Thyroid gland (tissue), 4 donors: Measurements from ENCODE around the gene NDUFB4. TPM values are rescaled to one million over a fixed set of nuclear protein-coding genes. Genes with fewer than 3 reads are reported as not detected.

Experiments
- DNase-seq, 2 donors: peaks; one replicate each; pipeline ENCODE4 v3.0.0-alpha.2; 2019
- H3K27ac ChIP-seq, 3 donors: fragments of 200-600 bp; sonication (generic); 1 replicate in 2 of 3; 2 replicates in 1 of 3; pipeline ENCODE4 v1.5.1; 2016 to 2019; ENCODE audit warnings: mild to moderate bottlenecking in 1 of 3, moderate library complexity in 1 of 3
- H3K27me3 ChIP-seq: fragments of 200-600 bp; sonication (generic); one replicate; pipeline ENCODE4 v1.5.1; 2019
- H3K36me3 ChIP-seq, 2 donors: fragments of 200-600 bp; sonication (generic); one replicate each; pipeline ENCODE4 v1.5.1; 2016 to 2019
- H3K4me1 ChIP-seq, 2 donors: fragments of 200-600 bp; sonication (generic); one replicate each; pipeline ENCODE4 v1.5.1; 2017 to 2019
- H3K4me3 ChIP-seq, 3 donors: fragments of 200-600 bp; sonication (generic); replicated peaks in 1 of 3; 1 replicate in 2 of 3; 2 replicates in 1 of 3; pipeline ENCODE4 v1.5.1; 2016; ENCODE audit warnings: mild to moderate bottlenecking in 1 of 3
- H3K9me3 ChIP-seq: fragments of 200-600 bp; sonication (generic); one replicate; pipeline ENCODE4 v1.5.1; 2017
- CTCF ChIP-seq, 6 experiments: fragments of 200-600 bp in 3 of 6; fragments of 450-650 bp in 3 of 6; sonication (generic) in 3 of 6; IDR thresholded peaks; one replicate each; pipeline ENCODE4 v1.5.1; 2016 to 2019; ENCODE audit warnings: antibody characterized with exemption in 6 of 6, mild to moderate bottlenecking in 2 of 6, inconsistent platforms in 1 of 6, moderate library complexity in 1 of 6
- POLR2A ChIP-seq, 2 donors: fragments of 450-650 bp; IDR thresholded peaks; one replicate each; pipeline ENCODE4 v1.6.1; 2017; ENCODE audit warnings: antibody characterized with exemption in 2 of 2, mild to moderate bottlenecking in 2 of 2, moderate library complexity in 1 of 2
- WGBS, 2 donors: methylation state at CpG; one replicate each; pipeline ENCODE4 v1.1.5; 2017; 5-methylcytosine and 5-hydroxymethylcytosine counted together
- intact Hi-C: fragments of 100-400 bp; cut with DNase I; formaldehyde crosslinking; loops from one replicate; pipeline ENCODE4 v1.15.1; 2023
- total RNA-seq, 4 donors: library from RNA; depleted of rRNA; stranded (reverse); fragments of >200 nt; gene quantifications; one replicate each; pipeline ENCODE4 v1.2.3, GENCODE V29; 2016

NDUFB4 gene
- total RNA-seq, 4 donors from 2014 or later, result 91.5 to 158 (median 118) TPM

GRCh38 chr3:120640231-120640630 is 44.1 kb downstream of the NDUFB4 start:
- Histone ChIP-seq H3K9me3 (no peaks in the 10 kb centered on the region), H3K4me3 (no peak overlapping the region), H3K36me3 (peaks cover 0 to 30% of the 10 kb centered on the region in 2 donors), H3K27ac (no peak overlapping the region), H3K27me3 (no peaks in the 10 kb centered on the region), H3K4me1 (no peaks in the 10 kb centered on the region)
- TF ChIP-seq CTCF (IDR thresholded peaks at IDR 0.05), result no peak
- no peak for TF ChIP-seq POLR2A (IDR thresholded peaks at IDR 0.05)
- no peak for DNase-seq
- intact Hi-C loops, result no loop called here
- 87 to 92% methylated on average over 1 of the region's 1 CpG for WGBS, 2 donors

- intact Hi-C loops, result no loop called here
- H3K4me3 ChIP-seq, result no peak overlapping the region
- no peaks in the 10 kb centered on the region for H3K4me1 ChIP-seq
- no peaks in the 10 kb centered on the region for H3K9me3 ChIP-seq
- H3K36me3 ChIP-seq, result peaks cover 0 to 45% of the 10 kb centered on the region in 2 donors
- H3K27ac ChIP-seq, result no peak overlapping the region
- WGBS, 2 donors, result 91 to 93% methylated on average over 2 of the region's 2 CpGs
- TF ChIP-seq POLR2A (IDR thresholded peaks at IDR 0.05), result no peak
- TF ChIP-seq CTCF (IDR thresholded peaks at IDR 0.05), result no peak
- DNase-seq, result no peak
- H3K27me3 ChIP-seq, result no peaks in the 10 kb centered on the region
Observed at GRCh38 chr3:120641696-120642246, 45.6 kb downstream of the NDUFB4 start.

- Histone ChIP-seq H3K27me3 (no peaks in the 10 kb centered on the region), H3K27ac (no peak overlapping the region), H3K9me3 (no peaks in the 10 kb centered on the region), H3K4me3 (no peak overlapping the region), H3K4me1 (no peaks in the 10 kb centered on the region), H3K36me3 (peaks cover 0 to 47% of the 10 kb centered on the region in 2 donors)
- WGBS, 2 donors, result 77 to 86% methylated on average over 4 of the region's 4 CpGs
- TF ChIP-seq POLR2A (IDR thresholded peaks at IDR 0.05), result no peak
- no peak for TF ChIP-seq CTCF (IDR thresholded peaks at IDR 0.05)
- DNase-seq, result no peak
- intact Hi-C loops, result no loop called here
Observed at GRCh38 chr3:120642368-120642948, 46.3 kb downstream of the NDUFB4 start.

- H3K27me3 ChIP-seq, result no peaks in the 10 kb centered on the region
- whole genome bisulfite sequencing, 2 donors, result 54 to 59% methylated on average over 5 of the region's 5 CpGs
- H3K9me3 ChIP-seq, result no peaks in the 10 kb centered on the region
- DNase-seq, result no peak
- H3K36me3 ChIP-seq, result peaks cover 0 to 34% of the 10 kb centered on the region in 2 donors
- TF ChIP-seq CTCF (IDR thresholded peaks at IDR 0.05), result no peak
- no peak for TF ChIP-seq POLR2A (IDR thresholded peaks at IDR 0.05)
- no peaks in the 10 kb centered on the region for H3K4me1 ChIP-seq
- H3K4me3 ChIP-seq, result no peak overlapping the region
- H3K27ac ChIP-seq, result no peak overlapping the region
- intact Hi-C loops, result no loop called here
Observed at GRCh38 chr3:120645083-120645845, 49.1 kb downstream of the NDUFB4 start.
